Tibial artery (tissue), 4 donors: ENCODE measurements around the gene PTPN2.
"Not testable (repeated sequence)": the region's sequence is repeated elsewhere in the genome, so short reads cannot be mapped to it uniquely, and the experiment has no call there.

Experiments
- DNase-seq, 2 donors: peaks; one replicate each; pipeline ENCODE4 v3.0.0-alpha.2; 2019
- H3K27ac ChIP-seq, 2 donors: fragments of 200-600 bp; sonication (generic) in 1 of 2; 1 replicate in 1 of 2; 2 replicates in 1 of 2; pipeline ENCODE4 v1.5.1; 2018 to 2019; ENCODE audit warnings: mild to moderate bottlenecking in 1 of 2
- H3K27me3 ChIP-seq, 2 donors: fragments of 200-600 bp; sonication (generic) in 1 of 2; one replicate each; pipeline versions ENCODE4 v1.5.1 to v1.6.0; 2016 to 2019
- H3K36me3 ChIP-seq, 3 donors: fragments of 200-600 bp; sonication (generic) in 2 of 3; one replicate each; pipeline ENCODE4 v1.5.1; 2016 to 2019; ENCODE audit warnings: mild to moderate bottlenecking in 2 of 3
- H3K4me1 ChIP-seq, 4 donors: fragments of 200-600 bp; sonication (generic) in 2 of 4; 1 replicate in 3 of 4; 2 replicates in 1 of 4; pipeline ENCODE4 v1.5.1; 2016 to 2019
- H3K4me3 ChIP-seq, 2 donors: fragments of 200-600 bp; sonication (generic) in 1 of 2; 1 replicate in 1 of 2; 2 replicates in 1 of 2; pipeline ENCODE4 v1.5.1; 2018 to 2019; ENCODE audit warnings: mild to moderate bottlenecking in 2 of 2
- H3K9me3 ChIP-seq, 3 donors: fragments of 200-600 bp; sonication (generic) in 1 of 3; one replicate each; pipeline ENCODE4 v1.5.1; 2016 to 2019
- intact Hi-C: fragments of 100-400 bp; cut with DNase I; formaldehyde crosslinking; loops from one replicate; pipeline ENCODE4 v1.15.0; 2023; ENCODE audit warnings: low total_unique reads
- TF ChIP-seq, protein P1 (sequence below), 2 experiments: fragments of 200-600 bp in 1 of 2; fragments of 450-650 bp in 1 of 2; IDR thresholded peaks; one replicate each; pipeline ENCODE4 v1.5.1; 2017 to 2019; ENCODE audit warnings: antibody characterized with exemption in 2 of 2, mild to moderate bottlenecking in 1 of 2, moderate library complexity in 1 of 2

Gene PTPN2

DNA sequence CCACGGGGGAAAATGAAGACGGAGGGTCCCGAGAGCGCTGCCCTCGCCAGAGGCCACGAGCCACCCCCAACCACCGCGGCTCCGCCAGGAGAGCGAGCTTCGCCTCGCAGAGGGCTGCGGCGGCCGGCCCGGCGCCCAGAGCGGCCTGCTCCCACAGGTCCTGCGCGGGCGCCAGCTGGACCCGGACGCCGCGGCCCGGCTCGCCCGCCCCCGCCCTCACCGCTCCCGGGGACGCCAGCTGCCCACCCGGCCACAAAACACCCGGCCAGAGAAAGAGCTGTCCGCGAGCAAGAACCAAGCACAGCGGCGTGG is 709 bp downstream of the PTPN2 start:
- no peaks in the 10 kb centered on the region for H3K9me3 ChIP-seq
- peaks cover 0 to 22% (median 9%) of the 10 kb centered on the region in 4 donors for H3K4me1 ChIP-seq
- TF ChIP-seq, protein P1, sequence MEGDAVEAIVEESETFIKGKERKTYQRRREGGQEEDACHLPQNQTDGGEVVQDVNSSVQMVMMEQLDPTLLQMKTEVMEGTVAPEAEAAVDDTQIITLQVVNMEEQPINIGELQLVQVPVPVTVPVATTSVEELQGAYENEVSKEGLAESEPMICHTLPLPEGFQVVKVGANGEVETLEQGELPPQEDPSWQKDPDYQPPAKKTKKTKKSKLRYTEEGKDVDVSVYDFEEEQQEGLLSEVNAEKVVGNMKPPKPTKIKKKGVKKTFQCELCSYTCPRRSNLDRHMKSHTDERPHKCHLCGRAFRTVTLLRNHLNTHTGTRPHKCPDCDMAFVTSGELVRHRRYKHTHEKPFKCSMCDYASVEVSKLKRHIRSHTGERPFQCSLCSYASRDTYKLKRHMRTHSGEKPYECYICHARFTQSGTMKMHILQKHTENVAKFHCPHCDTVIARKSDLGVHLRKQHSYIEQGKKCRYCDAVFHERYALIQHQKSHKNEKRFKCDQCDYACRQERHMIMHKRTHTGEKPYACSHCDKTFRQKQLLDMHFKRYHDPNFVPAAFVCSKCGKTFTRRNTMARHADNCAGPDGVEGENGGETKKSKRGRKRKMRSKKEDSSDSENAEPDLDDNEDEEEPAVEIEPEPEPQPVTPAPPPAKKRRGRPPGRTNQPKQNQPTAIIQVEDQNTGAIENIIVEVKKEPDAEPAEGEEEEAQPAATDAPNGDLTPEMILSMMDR (IDR thresholded peaks at IDR 0.05): no peak
- H3K36me3 ChIP-seq: no peaks in the 10 kb centered on the region
- H3K27me3 ChIP-seq: no peaks in the 10 kb centered on the region
- DNase-seq: peak in 1 of 2 donors; percentile 31
- peak overlapping the region; percentile 78 to 82 for H3K4me3 ChIP-seq
- intact Hi-C loops: loop anchor here (5.0 to 10.0 kb wide), 2 partner anchors 64 to 841 kb away; partner anchors contain the start of genes FAM210A, RNMT and SEH1L
- H3K27ac ChIP-seq: peak overlapping the region; percentile 93 to 96

DNA sequence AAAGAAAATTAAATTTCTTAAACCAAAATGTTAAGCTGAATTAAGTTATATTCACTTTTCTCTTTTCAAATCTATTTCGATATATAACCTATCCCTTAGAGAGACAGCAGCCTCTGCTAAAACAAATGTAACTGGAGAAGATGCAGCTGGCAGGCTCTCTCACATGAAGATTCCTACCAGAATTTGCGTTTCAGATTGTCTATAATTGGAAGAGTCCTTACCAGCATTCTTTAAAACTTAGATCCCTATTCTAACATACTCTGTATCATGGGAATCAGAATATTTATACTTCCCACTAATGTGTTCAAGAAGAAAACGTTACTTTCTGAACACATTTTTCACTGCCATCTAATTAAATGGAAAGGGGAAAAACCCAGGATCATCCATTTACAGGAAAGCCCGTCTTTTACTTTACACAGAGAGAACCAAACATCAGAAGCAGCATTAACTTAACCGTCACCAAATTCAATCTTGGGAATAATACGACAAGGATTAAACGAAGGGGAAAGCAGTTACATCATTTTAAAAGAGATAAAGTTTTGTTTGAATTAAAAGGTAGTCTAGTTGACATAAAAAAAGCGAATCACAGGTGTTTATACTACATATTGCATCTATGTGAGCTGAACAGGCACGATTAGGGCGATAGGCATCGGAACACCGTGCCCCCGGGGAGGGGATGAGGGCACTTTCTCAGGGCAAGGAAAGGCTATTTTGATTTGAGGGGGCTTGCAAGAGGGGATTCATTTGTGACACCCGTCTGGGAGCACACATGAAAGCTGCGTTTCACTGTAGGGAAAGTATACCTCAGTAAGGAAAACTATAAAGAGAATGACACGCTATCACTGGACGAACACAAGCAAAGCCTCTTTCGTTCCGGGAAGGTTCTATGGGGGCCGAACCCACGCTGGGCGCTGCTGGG is 1.3 kb downstream of the PTPN2 start:
- Histone ChIP-seq H3K36me3 (no peaks in the 10 kb centered on the region), H3K4me1 (peaks cover 0 to 23% (median 9%) of the 10 kb centered on the region in 4 donors), H3K27ac (peak overlapping the region; percentile 93 to 96), H3K9me3 (no peaks in the 10 kb centered on the region), H3K4me3 (peak overlapping the region; percentile 78 to 82), H3K27me3 (no peaks in the 10 kb centered on the region)
- DNase-seq: no peak
- TF ChIP-seq, protein P1 (IDR thresholded peaks at IDR 0.05): no peak
- intact Hi-C loops: loop anchor here (5.0 to 10.0 kb wide), 2 partner anchors 65 to 842 kb away; partner anchors contain the start of genes FAM210A, RNMT and SEH1L

DNA sequence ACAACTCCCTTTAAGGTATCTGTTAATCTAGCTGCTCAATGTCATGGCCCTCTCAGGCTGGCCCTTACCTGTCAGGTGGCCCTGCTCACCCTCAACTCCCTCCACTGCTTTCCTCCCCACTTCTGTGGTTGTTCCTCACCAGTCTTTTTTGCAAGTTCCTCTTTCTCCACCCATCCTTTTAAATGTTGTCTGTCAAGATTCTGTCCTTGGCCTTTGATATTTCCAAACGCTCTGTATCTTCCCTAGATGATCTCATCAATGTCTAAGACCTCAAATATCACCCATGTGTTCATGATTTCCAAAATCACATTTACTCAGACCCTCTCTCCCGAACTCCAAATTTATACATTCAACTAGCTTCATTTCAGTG is 3.5 kb downstream of the PTPN2 start:
- intact Hi-C loops: loop anchor here (5.0 to 10.0 kb wide), 2 partner anchors 67 to 844 kb away; partner anchors contain the start of genes FAM210A, RNMT and SEH1L

DNA sequence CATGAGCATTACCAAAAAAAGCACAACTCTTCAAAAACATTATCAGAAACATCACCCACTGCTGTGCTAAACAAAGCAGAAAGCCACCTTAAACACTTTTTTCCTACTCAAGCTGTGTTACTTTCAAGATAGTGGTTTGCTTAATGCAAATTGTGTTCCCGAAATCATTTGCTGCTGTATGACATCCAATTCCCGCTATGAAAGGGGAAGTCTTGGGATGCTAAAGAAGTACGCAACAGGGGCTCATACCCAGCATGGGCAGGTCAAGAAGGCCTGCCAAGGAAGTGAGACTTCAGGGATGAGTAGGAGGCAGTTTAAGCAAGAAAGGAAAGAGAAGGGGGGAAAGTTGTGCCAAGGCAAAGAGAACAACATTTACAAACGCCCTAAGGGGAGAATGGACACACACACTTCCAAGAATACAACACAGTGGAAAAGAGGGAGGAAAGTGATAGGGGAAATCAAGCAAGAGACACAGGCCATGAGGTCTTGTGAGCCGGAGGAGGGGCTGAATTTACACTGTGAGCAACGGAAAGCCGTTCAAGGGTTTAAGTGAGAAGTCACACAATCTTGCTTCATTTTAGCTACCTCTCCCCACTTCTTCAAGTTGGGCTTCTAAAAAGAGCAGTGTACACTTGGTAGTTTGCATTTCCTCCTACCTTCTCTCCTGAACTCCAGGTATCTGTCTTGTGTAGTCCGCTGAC is 4.0 kb downstream of the PTPN2 start:
- H3K4me3 ChIP-seq: no peak overlapping the region
- intact Hi-C loops: loop anchor here (5.0 to 10.0 kb wide), 2 partner anchors 67 to 845 kb away; partner anchors contain the start of genes FAM210A, RNMT and SEH1L
- H3K27me3 ChIP-seq: no peaks in the 10 kb centered on the region
- TF ChIP-seq, protein P1 (IDR thresholded peaks at IDR 0.05): no peak
- H3K4me1 ChIP-seq: peaks cover 0 to 23% (median 9%) of the 10 kb centered on the region in 4 donors
- DNase-seq: no peak
- H3K27ac ChIP-seq: no peak overlapping the region
- H3K9me3 ChIP-seq: no peaks in the 10 kb centered on the region
- no peaks in the 10 kb centered on the region for H3K36me3 ChIP-seq

More for the DNA sequence above, 3.5 kb downstream of the PTPN2 start:
- no peaks in the 10 kb centered on the region for H3K27me3 ChIP-seq
- H3K4me1 ChIP-seq: peaks cover 0 to 23% (median 9%) of the 10 kb centered on the region in 4 donors
- no peaks in the 10 kb centered on the region for H3K9me3 ChIP-seq
- no peak overlapping the region for H3K4me3 ChIP-seq
- TF ChIP-seq, protein P1 (IDR thresholded peaks at IDR 0.05): no peak
- no peak for DNase-seq
- no peak overlapping the region for H3K27ac ChIP-seq
- no peaks in the 10 kb centered on the region for H3K36me3 ChIP-seq

DNA sequence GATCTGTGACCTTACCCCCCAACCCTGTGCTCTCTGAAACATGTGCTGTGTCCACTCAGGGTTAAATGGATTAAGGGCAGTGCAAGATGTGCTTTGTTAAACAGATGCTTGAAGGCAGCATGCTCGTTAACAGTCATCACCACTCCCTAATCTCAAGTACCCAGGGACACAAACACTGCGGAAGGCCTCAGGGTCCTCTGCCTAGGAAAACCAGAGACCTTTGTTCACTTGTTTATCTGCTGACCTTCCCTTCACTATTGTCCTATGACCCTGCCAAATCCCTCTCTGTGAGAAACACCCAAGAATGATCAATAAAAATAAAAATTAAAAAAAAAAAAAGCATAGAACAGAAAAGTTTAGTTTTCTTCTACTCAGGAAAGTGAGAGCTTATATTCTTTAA is 9.0 kb downstream of the PTPN2 start:
- H3K27me3 ChIP-seq, DNase-seq, H3K36me3 ChIP-seq, H3K4me1 ChIP-seq, H3K4me3 ChIP-seq, intact Hi-C loops, H3K9me3 ChIP-seq, H3K27ac ChIP-seq: not testable (repeated sequence)

DNA sequence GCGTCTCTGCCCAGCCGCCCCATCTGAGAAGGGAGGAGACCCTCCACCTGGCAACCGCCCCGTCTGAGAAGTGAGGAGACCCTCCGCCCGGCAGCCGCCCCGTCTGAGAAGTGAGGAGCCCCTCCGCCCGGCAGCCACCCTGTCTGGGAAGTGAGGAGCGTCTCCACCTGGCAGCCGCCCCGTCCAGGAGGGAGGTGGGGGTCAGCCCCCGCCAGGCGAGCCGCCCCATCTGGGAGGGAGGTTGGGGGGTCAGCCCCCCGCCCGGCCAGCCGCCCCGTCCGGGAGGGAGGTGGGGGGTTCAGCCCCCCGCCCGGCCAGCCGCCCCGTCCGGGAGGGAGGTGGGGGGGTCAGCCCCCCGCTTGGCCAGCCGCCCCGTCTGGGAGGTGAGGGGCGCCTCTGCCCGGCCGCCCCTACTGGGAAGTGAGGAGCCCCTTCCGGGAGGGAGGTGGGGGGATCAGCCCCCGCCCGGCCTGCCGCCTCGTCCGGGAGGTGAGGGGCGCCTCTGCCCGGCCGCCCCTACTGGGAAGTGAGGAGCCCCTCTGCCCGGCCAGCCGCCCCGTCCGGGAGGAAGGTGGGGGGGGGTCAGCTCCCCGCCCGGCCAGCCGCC is 10.0 kb downstream of the PTPN2 start:
- intact Hi-C loops, DNase-seq, H3K27ac ChIP-seq, H3K36me3 ChIP-seq, H3K4me1 ChIP-seq, H3K27me3 ChIP-seq, H3K9me3 ChIP-seq, H3K4me3 ChIP-seq: not testable (repeated sequence)
